HUES6 (cell line): ENCODE data around the gene LAMB4.

Experiments
- H3K27ac ChIP-seq: 2 replicates; pipeline ENCODE4 v1.7.0; 2013; ENCODE audit warnings: low read depth, mild to moderate bottlenecking, low read length, inconsistent platforms
- H3K27me3 ChIP-seq: 2 replicates; pipeline ENCODE4 v1.6.1; 2013; ENCODE audit warnings: low read length; ENCODE audit not compliant: control insufficient read depth, insufficient read depth
- H3K36me3 ChIP-seq: 2 replicates; pipeline ENCODE4 v1.6.1; 2013; ENCODE audit warnings: low read length; ENCODE audit not compliant: control insufficient read depth, insufficient read depth
- H3K4me1 ChIP-seq: 2 replicates; pipeline ENCODE4 v1.6.1; 2013; ENCODE audit warnings: low read length; ENCODE audit not compliant: control insufficient read depth, insufficient read depth
- H3K4me3 ChIP-seq: 2 replicates; pipeline ENCODE4 v1.5.1; 2013; ENCODE audit warnings: low read depth, low read length
- H3K9ac ChIP-seq: one replicate; pipeline ENCODE4 v1.6.1; 2013; ENCODE audit warnings: mild to moderate bottlenecking, low read length
- H3K9me3 ChIP-seq: 2 replicates; pipeline ENCODE4 v1.6.1; 2013; ENCODE audit warnings: low read depth, low read length; ENCODE audit not compliant: control insufficient read depth, insufficient read depth

LAMB4 gene

GRCh38 chr7:108014215-108014614 lies 115.9 kb downstream of the LAMB4 start:
- no peaks in the 10 kb centered on the region for H3K9me3 ChIP-seq
- H3K36me3 ChIP-seq: no peaks in the 10 kb centered on the region
- no peak overlapping the region for H3K9ac ChIP-seq
- no peaks in the 10 kb centered on the region; the same call in 1 of the 2 replicates for H3K27me3 ChIP-seq
- H3K4me3 ChIP-seq: no peak overlapping the region
- no peak overlapping the region for H3K27ac ChIP-seq
- no peaks in the 10 kb centered on the region; the same call in 1 of the 2 replicates for H3K4me1 ChIP-seq

- Histone ChIP-seq H3K27me3 (peaks cover 4% of the 10 kb centered on the region), H3K27ac (no peak overlapping the region), H3K9me3 (no peaks in the 10 kb centered on the region), H3K4me1 (no peaks in the 10 kb centered on the region; the same call in 1 of the 2 replicates), H3K36me3 (no peaks in the 10 kb centered on the region), H3K4me3 (no peak overlapping the region), H3K9ac (no peak overlapping the region)
Measured at GRCh38 chr7:108012499-108013430, 117.4 kb downstream of the LAMB4 start.

- Histone ChIP-seq H3K4me1 (no peaks in the 10 kb centered on the region), H3K9ac (no peak overlapping the region), H3K36me3 (no peaks in the 10 kb centered on the region), H3K9me3 (no peaks in the 10 kb centered on the region), H3K27ac (no peak overlapping the region), H3K27me3 (peaks cover 27% of the 10 kb centered on the region), H3K4me3 (no peak overlapping the region)
Measured at GRCh38 chr7:108010377-108010776, 119.8 kb downstream of the LAMB4 start.

GRCh38 chr7:108009873-108010272 lies 120.3 kb downstream of the LAMB4 start:
- Histone ChIP-seq H3K4me1 (peaks cover 3% of the 10 kb centered on the region; the same call in 1 of the 2 replicates), H3K9ac (no peak overlapping the region), H3K4me3 (no peak overlapping the region), H3K27me3 (peaks cover 32% of the 10 kb centered on the region), H3K9me3 (no peaks in the 10 kb centered on the region), H3K27ac (no peak overlapping the region), H3K36me3 (no peaks in the 10 kb centered on the region)

- Histone ChIP-seq H3K27ac (no peak overlapping the region), H3K9ac (no peak overlapping the region), H3K4me3 (no peak overlapping the region), H3K27me3 (peaks cover 43% of the 10 kb centered on the region), H3K9me3 (no peaks in the 10 kb centered on the region), H3K36me3 (no peaks in the 10 kb centered on the region), H3K4me1 (peaks cover 13% of the 10 kb centered on the region)
Measured at GRCh38 chr7:108008827-108009226, 121.3 kb downstream of the LAMB4 start.

- H3K9me3 ChIP-seq: no peaks in the 10 kb centered on the region
- peaks cover 49% of the 10 kb centered on the region for H3K27me3 ChIP-seq
- no peak overlapping the region for H3K9ac ChIP-seq
- no peak overlapping the region for H3K27ac ChIP-seq
- H3K4me1 ChIP-seq: peaks cover 13% of the 10 kb centered on the region
- H3K4me3 ChIP-seq: no peak overlapping the region
- no peaks in the 10 kb centered on the region for H3K36me3 ChIP-seq
Measured at GRCh38 chr7:108008240-108008639, 121.9 kb downstream of the LAMB4 start.

- Histone ChIP-seq H3K4me3 (no peak overlapping the region), H3K27me3 (peaks cover 51% of the 10 kb centered on the region)
Measured at GRCh38 chr7:108007762-108008161, 122.4 kb downstream of the LAMB4 start.

GRCh38 chr7:108007261-108007660 lies 122.9 kb downstream of the LAMB4 start:
- Histone ChIP-seq H3K27ac (no peak overlapping the region), H3K9ac (no peak overlapping the region), H3K36me3 (no peaks in the 10 kb centered on the region), H3K4me3 (no peak overlapping the region), H3K27me3 (peaks cover 56% of the 10 kb centered on the region), H3K9me3 (no peaks in the 10 kb centered on the region), H3K4me1 (peaks cover 13% of the 10 kb centered on the region)

More at GRCh38 chr7:108007762-108008161, 122.4 kb downstream of the LAMB4 start:
- Histone ChIP-seq H3K9me3 (no peaks in the 10 kb centered on the region), H3K4me1 (peaks cover 13% of the 10 kb centered on the region), H3K9ac (no peak overlapping the region), H3K27ac (no peak overlapping the region), H3K36me3 (no peaks in the 10 kb centered on the region)

GRCh38 chr7:108004220-108005142 lies 125.7 kb downstream of the LAMB4 start:
- H3K27ac ChIP-seq: no peak overlapping the region
- no peaks in the 10 kb centered on the region for H3K9me3 ChIP-seq
- H3K9ac ChIP-seq: no peak overlapping the region
- H3K36me3 ChIP-seq: peaks cover 2% of the 10 kb centered on the region; the same call in 1 of the 2 replicates
- peak overlapping the region; percentile 79 for H3K4me3 ChIP-seq
- peaks cover 28% of the 10 kb centered on the region for H3K4me1 ChIP-seq
- H3K27me3 ChIP-seq: peaks cover 71% of the 10 kb centered on the region

- H3K4me3 ChIP-seq: peak overlapping the region; percentile 79
- no peak overlapping the region for H3K27ac ChIP-seq
- peaks cover 28% of the 10 kb centered on the region for H3K4me1 ChIP-seq
- peaks cover 70% of the 10 kb centered on the region for H3K27me3 ChIP-seq
- peak overlapping the region; percentile 90 for H3K9ac ChIP-seq
- no peaks in the 10 kb centered on the region for H3K9me3 ChIP-seq
- peaks cover 2% of the 10 kb centered on the region; the same call in 1 of the 2 replicates for H3K36me3 ChIP-seq
Measured at GRCh38 chr7:108003599-108003935, 126.6 kb downstream of the LAMB4 start.
